Hindlimb muscle (tissue), 1 donor: ENCODE data around the gene SPOUT1. TPM values are rescaled to one million over a fixed set of nuclear protein-coding genes. Genes with fewer than 3 reads are reported as not detected.

Source experiments
- DNase-seq: peaks from one replicate; pipeline ENCODE4 v3.0.0-alpha.2; 2013
- polyA plus RNA-seq: library from polyadenylated mRNA; unstranded; fragments of 120-200 nt; gene quantifications from one replicate; pipeline ENCODE4 v1.2.1, GENCODE V29; 2013; ENCODE audit not compliant: insufficient read length

The SPOUT1 gene
- polyA plus RNA-seq, 1 donor: 27.8 TPM

GRCh38 chr9:128835246-128836210 lies 5.9 kb upstream of the SPOUT1 start:
- no peak for DNase-seq

GRCh38 chr9:128833696-128834095 lies 4.1 kb upstream of the SPOUT1 start:
- DNase-seq: no peak

- no peak for DNase-seq
These were observed 708 bp downstream of the SPOUT1 start for GRCh38 chr9:128828719-128829452.

GRCh38 chr9:128828267-128828666 lies 1.3 kb downstream of the SPOUT1 start:
- DNase-seq: no peak

GRCh38 chr9:128825923-128826700 lies 3.5 kb downstream of the SPOUT1 start:
- DNase-seq: no peak

- DNase-seq: no peak
These were observed 4.7 kb downstream of the SPOUT1 start for GRCh38 chr9:128824911-128825310.

- no peak for DNase-seq
These were observed 5.6 kb downstream of the SPOUT1 start for GRCh38 chr9:128823903-128824406.

- DNase-seq: no peak
These were observed 6.2 kb downstream of the SPOUT1 start for GRCh38 chr9:128823362-128823902.

- no peak for DNase-seq
These were observed 7.1 kb downstream of the SPOUT1 start for GRCh38 chr9:128822407-128823042.

- no peak for DNase-seq
These were observed 7.8 kb downstream of the SPOUT1 start for GRCh38 chr9:128821584-128822406.

- no peak for DNase-seq
These were observed 8.7 kb downstream of the SPOUT1 start for GRCh38 chr9:128820665-128821583.

- DNase-seq: no peak
These were observed 9.6 kb downstream of the SPOUT1 start for GRCh38 chr9:128819716-128820664.

- DNase-seq: no peak
These were observed 10.5 kb downstream of the SPOUT1 start for GRCh38 chr9:128818839-128819715.

- peak; percentile 98 for DNase-seq
These were observed 11.3 kb downstream of the SPOUT1 start, which contains the start of gene ENDOG for GRCh38 chr9:128818099-128818838. Gene ENDOG (plus strand): TSS chr9:128818500. CDS start chr9:128818685, 185 bp downstream.

GRCh38 chr9:128810873-128811272 lies 18.7 kb downstream of the SPOUT1 start:
- no peak for DNase-seq

- DNase-seq: no peak
These were observed 19.8 kb downstream of the SPOUT1 start for GRCh38 chr9:128809831-128810230.
